Neural cell (in vitro differentiated cells): ENCODE data around the gene SLC7A6. TPM values are rescaled to one million over a fixed set of nuclear protein-coding genes. Genes with fewer than 3 reads are reported as not detected.

Experiments used
- H2AFZ ChIP-seq: fragments of 200-600, 300-800 bp; sonication (generic), shearing (Covaris generic); 2 replicates; pipeline ENCODE4 v1.6.0; 2014; ENCODE audit warnings: low read depth, mild to moderate bottlenecking, antibody characterized with exemption, low read length, moderate library complexity
- H3F3A ChIP-seq: fragments of 200-600 bp; shearing (Covaris generic); 2 replicates; pipeline ENCODE4 v1.6.1; 2016; ENCODE audit warnings: mild to moderate bottlenecking, moderate library complexity, mixed read lengths, antibody characterized with exemption, low read length; ENCODE audit not compliant: insufficient read depth, poor library complexity, severe bottlenecking
- H3K27ac ChIP-seq: fragments of 200-600, 300-800 bp; sonication (generic), shearing (Covaris generic); 2 replicates; pipeline ENCODE4 v1.5.1; 2014; ENCODE audit warnings: mild to moderate bottlenecking, low read length, moderate library complexity
- H3K27me3 ChIP-seq: fragments of 300-800, 200-600 bp; sonication (generic), shearing (Covaris generic); 2 replicates; pipeline ENCODE4 v1.6.0; 2014; ENCODE audit warnings: mild to moderate bottlenecking, low read depth, low read length, moderate library complexity; ENCODE audit not compliant: insufficient read depth
- H3K36me3 ChIP-seq: fragments of 300-800, 200-600 bp; sonication (generic), shearing (Covaris generic); 2 replicates; pipeline ENCODE4 v1.5.1; 2014; ENCODE audit warnings: mild to moderate bottlenecking, antibody characterized with exemption, low read length, moderate library complexity; ENCODE audit not compliant: insufficient read depth
- H3K4me2 ChIP-seq: fragments of 300-800, 200-600 bp; sonication (generic), shearing (Covaris generic); 2 replicates; pipeline ENCODE4 v1.6.0; 2014; ENCODE audit warnings: mild to moderate bottlenecking, low read length
- H3K4me3 ChIP-seq: fragments of 300-800, 200-600 bp; sonication (generic), shearing (Covaris generic); 2 replicates; pipeline ENCODE4 v1.5.1; 2014; ENCODE audit warnings: mild to moderate bottlenecking, low read length, moderate library complexity
- H3K79me2 ChIP-seq: fragments of 200-600 bp; shearing (Covaris generic); replicated peaks from 2 replicates; pipeline ENCODE4 v1.6.0; 2014; ENCODE audit warnings: mild to moderate bottlenecking, low read length, moderate library complexity; ENCODE audit not compliant: insufficient read depth
- H3K9ac ChIP-seq: fragments of 300-800, 200-600 bp; sonication (generic), shearing (Covaris generic); 2 replicates; pipeline ENCODE4 v1.6.1; 2016; ENCODE audit warnings: mild to moderate bottlenecking, low read length, mixed read lengths
- H3K9me2 ChIP-seq: fragments of 200-600 bp; shearing (Covaris generic); 2 replicates; pipeline ENCODE4 v1.6.1; 2016; ENCODE audit warnings: mild to moderate bottlenecking, low read length, mixed read lengths; ENCODE audit not compliant: insufficient read depth
- H3K9me3 ChIP-seq: fragments of 200-600, 300-800 bp; sonication (generic), shearing (Covaris generic); 2 replicates; pipeline ENCODE4 v1.6.1; 2016; ENCODE audit warnings: mild to moderate bottlenecking, mixed run types, low read length, moderate library complexity, mixed read lengths
- H4K20me1 ChIP-seq: fragments of 200-600 bp; shearing (Covaris generic); 2 replicates; pipeline ENCODE4 v1.6.1; 2016; ENCODE audit warnings: mild to moderate bottlenecking, mixed run types; ENCODE audit not compliant: insufficient read depth
- CTCF ChIP-seq: fragments of 450-650 bp; IDR thresholded peaks from 2 replicates; pipeline ENCODE4 v1.5.1; 2014; ENCODE audit warnings: antibody characterized with exemption, mild to moderate bottlenecking, moderate library complexity; ENCODE audit not compliant: poor library complexity, severe bottlenecking
- EP300 ChIP-seq: fragments of 450-650 bp; conservative IDR thresholded peaks from 2 replicates; pipeline ENCODE4 v1.6.1; 2014; ENCODE audit warnings: antibody characterized with exemption, mild to moderate bottlenecking, moderate library complexity; ENCODE audit not compliant: poor library complexity, severe bottlenecking
- EZH2 ChIP-seq: fragments of 200-600, 300-800 bp; shearing (Covaris generic), sonication (generic); IDR thresholded peaks from 2 replicates; pipeline ENCODE4 v1.6.1; 2014; ENCODE audit warnings: antibody characterized with exemption, low read length, borderline replicate concordance, mild to moderate bottlenecking; ENCODE audit not compliant: insufficient read depth, poor library complexity, severe bottlenecking
- MXI1 ChIP-seq: fragments of 450-650 bp; conservative IDR thresholded peaks from 2 replicates; pipeline ENCODE4 v1.6.1; 2014; ENCODE audit warnings: antibody characterized with exemption, mild to moderate bottlenecking; ENCODE audit not compliant: poor library complexity, severe bottlenecking
- POLR2AphosphoS5 ChIP-seq: IDR thresholded peaks from 2 replicates; pipeline ENCODE4 v1.6.1; 2012
- RAD21 ChIP-seq: fragments of 450-650 bp; conservative IDR thresholded peaks from 2 replicates; pipeline ENCODE4 v1.6.1; 2014; ENCODE audit warnings: antibody characterized with exemption, mild to moderate bottlenecking, moderate library complexity
- REST ChIP-seq: IDR thresholded peaks from 2 replicates; pipeline ENCODE4 v1.6.1; 2012; ENCODE audit warnings: borderline replicate concordance
- SMC3 ChIP-seq: fragments of 450-650 bp; conservative IDR thresholded peaks from 2 replicates; pipeline ENCODE4 v1.6.1; 2014; ENCODE audit warnings: antibody characterized with exemption, mild to moderate bottlenecking, moderate library complexity; ENCODE audit not compliant: poor library complexity
- TAF1 ChIP-seq: IDR thresholded peaks from 2 replicates; pipeline ENCODE4 v1.6.1; 2012; ENCODE audit warnings: low read depth
- polyA plus RNA-seq: library from polyadenylated mRNA; depleted of rRNA; stranded (reverse); fragments of >200 nt; gene quantifications from 2 replicates; pipeline ENCODE4 v1.2.3, GENCODE V29; 2014

SLC7A6 gene
- polyA plus RNA-seq, 1 donor from 2014 or later, result 39.3 TPM

GRCh38 chr16:68310774-68311511, 46.6 kb downstream of the SLC7A6 start, which contains the start of the genes PRMT7 and SLC7A6OS:
Gene PRMT7 (plus strand): TSS chr16:68311019. CDS start chr16:68315980, 4,961 bp downstream.
Gene SLC7A6OS (minus strand): TSS chr16:68310946. CDS start chr16:68310926, 20 bp downstream.
- peaks cover 15% of the 10 kb centered on the region for H3K79me2 ChIP-seq
- H4K20me1 ChIP-seq, result no peaks in the 10 kb centered on the region
- H3K9me3 ChIP-seq, result no peaks in the 10 kb centered on the region
- H3K4me2 ChIP-seq, result peak within 1 kb of the TSS; percentile 73
- peaks cover 4% of the 10 kb centered on the region for H3K36me3 ChIP-seq
- no peaks in the 10 kb centered on the region for H3F3A ChIP-seq
- H3K27ac ChIP-seq, result peak within 1 kb of the TSS; percentile 79
- H3K9ac ChIP-seq, result peak within 1 kb of the TSS; percentile 83
- TF ChIP-seq SMC3 (peak; percentile 49), RAD21 (no peak), CTCF (peak; percentile 47), TAF1 (peak; percentile 61), EZH2 (no peak), POLR2AphosphoS5 (peak; percentile 91), MXI1 (peak; percentile 89), EP300 (peak; percentile 41), REST (peak; percentile 79)
- peak within 1 kb of the TSS; percentile 83 for H2AFZ ChIP-seq
- H3K27me3 ChIP-seq, result no peaks in the 10 kb centered on the region
- H3K9me2 ChIP-seq, result no peaks in the 10 kb centered on the region
- H3K4me3 ChIP-seq, result peak within 1 kb of the TSS; percentile 100

- Histone ChIP-seq H3K79me2 (peaks cover 15% of the 10 kb centered on the region), H3K9ac (no peak overlapping the region), H3K27ac (no peak overlapping the region), H4K20me1 (no peaks in the 10 kb centered on the region), H3K4me2 (no peak overlapping the region), H3K9me2 (no peaks in the 10 kb centered on the region), H3K27me3 (no peaks in the 10 kb centered on the region), H3F3A (no peaks in the 10 kb centered on the region), H3K4me3 (no peak overlapping the region), H2AFZ (no peak overlapping the region), H3K36me3 (peaks cover 6% of the 10 kb centered on the region), H3K9me3 (no peaks in the 10 kb centered on the region)
- TF ChIP-seq TAF1 (no peak), CTCF (no peak), EP300 (no peak), POLR2AphosphoS5 (no peak), REST (no peak), MXI1 (no peak), SMC3 (no peak)
These were observed 48.8 kb downstream of the SLC7A6 start for GRCh38 chr16:68313116-68313515.
